GM18867 (cell line): Measurements from ENCODE around the gene DQX1.
A peak's percentile ranks its signal among the peaks of the same experiment; 100 is the strongest.
"Not testable (repeated sequence)": the region's sequence is repeated elsewhere in the genome, so short reads cannot be mapped to it uniquely, and the experiment has no call there.

Source experiments
- ATAC-seq: cut with Tn5 transposase; IDR thresholded peaks from one replicate; pipeline ENCODE4 v1.9.1; 2021; ENCODE audit warnings: mild to moderate bottlenecking, moderate library complexity; ENCODE audit not compliant: unreplicated experiment

DQX1 gene

DNA sequence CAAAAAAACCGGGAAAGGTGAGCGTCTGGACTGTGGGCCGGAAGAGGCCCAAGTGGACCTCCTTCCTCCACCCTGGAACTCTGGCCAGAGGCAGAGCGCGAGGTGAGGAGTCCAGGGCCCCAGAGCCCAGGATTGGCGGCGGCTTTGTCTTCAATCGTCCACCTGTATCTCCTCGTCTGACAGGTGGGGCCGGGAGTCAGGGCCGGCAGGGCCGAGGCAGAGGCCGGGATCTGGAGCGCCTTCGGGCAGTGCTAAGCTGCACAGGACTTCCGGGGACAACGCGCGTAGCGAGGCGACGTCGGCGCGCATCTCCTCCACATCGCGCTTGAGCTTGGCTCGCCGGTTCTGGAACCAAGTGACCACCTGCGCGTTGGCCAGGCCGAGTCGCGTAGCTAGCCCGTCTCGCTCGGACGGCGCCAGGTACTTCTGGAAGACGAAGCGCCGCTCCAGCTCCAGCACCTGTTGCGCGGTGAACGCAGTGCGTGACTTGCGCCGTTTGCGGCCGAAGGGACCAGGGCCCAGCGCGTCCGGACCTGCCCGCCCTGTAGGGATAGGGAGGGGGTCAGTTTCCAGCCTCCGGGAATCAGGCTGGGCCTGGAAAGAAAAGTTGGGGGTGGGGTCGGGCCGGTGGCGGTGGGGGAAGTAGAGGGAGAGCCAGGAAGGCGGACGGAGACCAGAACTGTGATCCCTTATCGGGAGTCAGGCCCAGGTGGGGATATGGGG lies 28.1 kb downstream of the DQX1 start:
- ATAC-seq, result no peak

- no peak for ATAC-seq
Observed at GRCh38 chr2:74496997-74497776, 28.8 kb downstream of the DQX1 start.

DNA sequence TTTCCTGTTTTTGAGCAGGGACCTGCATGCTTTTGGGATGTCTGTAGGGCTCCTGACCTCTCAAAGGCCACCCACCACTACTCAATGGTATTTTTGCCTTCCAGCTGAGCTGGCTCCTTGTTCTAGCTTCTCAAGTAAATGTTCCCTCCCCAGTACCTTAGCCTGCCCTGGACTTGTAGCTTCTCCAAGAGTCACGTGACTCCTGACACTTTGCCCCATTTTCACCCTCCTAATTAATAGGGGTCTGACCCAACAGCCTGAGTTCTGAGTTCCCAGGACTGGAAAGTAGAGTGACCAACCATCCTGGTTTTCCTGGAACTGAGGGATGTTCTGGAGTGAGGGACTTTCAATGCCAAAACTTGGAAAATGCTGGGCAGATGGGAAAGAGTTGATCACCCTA lies 30.6 kb downstream of the DQX1 start:
- ATAC-seq, result no peak

DNA sequence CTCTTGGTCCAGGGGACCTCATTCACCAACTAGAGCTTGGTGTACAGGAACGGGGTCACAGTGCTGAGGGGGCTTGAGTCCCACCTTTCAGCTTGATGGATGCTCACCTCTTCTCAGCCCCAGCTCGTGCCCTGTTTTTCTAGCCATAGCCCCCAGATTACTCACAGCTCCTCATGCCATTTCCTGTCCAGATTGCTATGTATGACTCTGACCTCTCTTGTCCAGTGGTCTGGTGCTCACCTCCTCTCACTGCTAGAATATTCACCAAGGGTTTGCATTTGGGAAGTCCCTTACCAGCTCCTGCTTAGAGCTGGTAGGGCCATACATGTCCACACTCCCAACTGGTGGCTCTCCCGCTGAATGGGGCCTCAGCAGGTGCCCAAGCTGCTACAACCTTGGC lies 32.5 kb downstream of the DQX1 start:
- ATAC-seq, result no peak

GRCh38 chr2:74491648-74492544 lies 34.1 kb downstream of the DQX1 start:
- no peak for ATAC-seq

- ATAC-seq, result no peak
Observed at GRCh38 chr2:74489906-74490305, 36.1 kb downstream of the DQX1 start.

DNA sequence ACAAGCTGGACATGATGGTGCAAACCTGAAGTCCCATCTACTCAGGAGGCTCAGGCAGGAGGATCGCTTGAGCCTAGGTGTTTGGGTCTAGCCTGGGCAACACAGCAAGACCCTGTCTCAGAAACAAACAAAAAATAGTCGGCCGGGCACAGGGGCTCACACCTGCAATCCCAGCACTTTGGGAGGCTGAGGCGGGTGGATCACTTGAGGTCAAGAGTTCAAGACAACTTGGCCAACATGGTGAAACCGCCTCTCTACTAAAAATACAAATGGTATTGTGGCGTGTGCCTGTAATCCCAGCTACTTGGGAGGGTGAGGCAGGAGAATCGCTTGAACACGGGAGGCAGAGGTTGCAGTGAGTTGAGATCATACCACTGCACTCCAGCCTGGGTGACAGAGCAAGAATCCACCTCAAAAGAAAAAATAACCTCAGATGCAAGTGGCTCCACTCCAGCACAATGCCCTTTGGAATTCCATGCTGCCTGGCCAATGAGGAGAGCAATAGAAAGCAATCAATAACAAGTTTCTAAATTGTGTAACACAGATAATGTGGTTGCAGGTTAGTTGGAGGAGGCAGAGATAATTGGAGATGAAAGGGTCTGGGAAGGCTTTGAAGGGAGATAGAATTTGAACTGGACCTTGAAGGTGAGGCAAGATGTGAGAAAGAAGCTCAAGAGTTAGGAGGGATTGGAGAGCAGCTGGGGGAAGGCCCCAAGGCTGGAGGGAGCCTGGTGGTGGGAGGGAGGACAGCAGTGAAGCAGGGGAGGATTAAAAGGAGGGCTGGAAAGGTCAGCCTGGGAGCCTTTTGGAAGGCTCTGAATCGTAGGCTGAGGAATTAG lies 37.2 kb downstream of the DQX1 start:
- ATAC-seq, result no peak

GRCh38 chr2:74486141-74486540 lies 39.9 kb downstream of the DQX1 start:
- ATAC-seq, result no peak

- not testable (repeated sequence) for ATAC-seq
Observed at GRCh38 chr2:74483675-74484164, 42.3 kb downstream of the DQX1 start.

DNA sequence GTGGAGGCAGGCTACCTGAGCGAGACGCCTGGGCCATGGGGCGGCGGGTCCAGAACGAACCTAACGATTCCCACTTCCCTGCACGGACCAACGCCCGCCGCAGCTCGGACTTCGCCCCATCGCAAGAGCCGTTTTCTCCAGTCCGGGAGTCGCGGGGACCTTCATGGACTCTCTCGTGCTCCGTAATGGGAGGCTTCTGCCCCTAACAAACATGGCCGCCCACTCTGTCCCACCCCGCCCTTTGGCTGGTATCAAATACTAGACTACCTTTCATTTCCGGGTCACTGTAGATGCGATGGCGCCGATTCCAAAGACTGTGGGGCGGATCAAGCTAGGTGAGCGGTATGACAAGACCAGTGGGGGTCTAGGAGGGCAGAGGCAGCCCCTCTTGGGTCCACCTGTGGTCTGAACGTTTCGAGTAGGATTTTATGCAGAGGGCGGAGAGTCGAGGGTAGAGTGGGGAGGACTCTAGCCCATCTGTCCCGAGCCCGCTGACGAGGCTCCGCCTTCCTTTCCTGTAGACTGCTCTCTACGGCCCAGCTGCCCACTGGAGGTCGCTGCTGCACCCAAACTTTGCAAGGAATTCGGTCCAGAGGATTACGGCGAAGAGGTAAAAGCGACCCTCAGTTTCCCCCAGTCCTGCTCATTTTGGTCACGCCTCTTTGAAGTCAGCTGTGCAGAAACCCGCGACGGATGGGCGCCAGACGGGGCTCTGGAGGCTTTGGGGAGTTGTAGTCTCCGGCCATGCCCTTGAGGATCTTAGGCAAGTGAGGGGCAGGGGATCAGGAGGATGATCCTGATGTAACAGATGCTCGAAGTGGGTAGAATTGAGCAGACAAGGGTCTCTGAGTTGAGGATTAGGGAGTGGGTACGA lies 43.0 kb downstream of the DQX1 start, which contains the start of the genes CCDC142 and TTC31:
TSS of gene CCDC142 (minus strand) at position 198 of the 874 bp plus-strand sequence. CDS start at position 37, 161 bp downstream.
TSS of gene TTC31 (plus strand) at position 281 of the 874 bp plus-strand sequence. CDS start at position 296, 15 bp downstream.
- peak; percentile 90 for ATAC-seq

GRCh38 chr2:74481961-74482800 lies 43.9 kb downstream of the DQX1 start:
- peak; percentile 44 for ATAC-seq

DNA sequence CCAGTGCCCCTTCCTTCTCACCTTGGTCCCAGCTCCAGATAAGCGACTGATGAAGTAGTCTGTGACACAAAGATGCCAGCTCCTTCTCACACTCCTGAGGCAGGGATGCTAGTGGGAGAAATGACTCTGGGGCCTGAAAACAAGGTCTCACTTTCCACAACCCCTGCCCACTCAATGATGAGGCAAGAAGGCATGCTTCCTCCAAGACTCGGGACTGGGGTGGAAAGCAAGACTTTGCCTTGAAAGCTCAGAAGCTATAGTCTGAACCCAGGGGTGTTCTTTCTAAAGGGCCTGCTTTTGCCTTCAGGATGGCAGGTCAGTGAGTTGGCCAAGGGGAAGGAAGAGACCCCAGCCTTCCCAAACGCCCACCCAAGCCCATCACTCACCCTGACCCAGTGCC lies 44.6 kb downstream of the DQX1 start:
- ATAC-seq, result no peak

DNA sequence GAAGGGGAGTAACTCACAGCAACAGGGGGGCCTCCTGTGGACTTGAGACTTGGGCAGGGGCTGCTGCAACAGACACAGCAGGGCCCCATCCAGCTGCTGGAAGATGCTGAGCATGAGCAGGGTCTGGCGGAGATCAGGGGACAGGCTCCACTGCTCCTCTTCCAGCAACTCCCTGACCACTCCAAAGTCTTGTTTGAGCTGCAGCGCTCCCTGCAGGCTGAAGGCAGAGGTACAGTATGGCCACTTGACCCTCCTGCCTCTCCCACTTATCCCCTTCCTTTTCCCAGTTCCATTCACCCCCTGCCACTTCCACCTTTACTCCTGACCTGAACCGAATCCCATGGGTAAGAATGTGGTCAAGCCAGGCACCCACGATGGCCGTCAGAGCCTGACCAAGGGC lies 51.1 kb downstream of the DQX1 start:
- no peak for ATAC-seq

- ATAC-seq, result no peak
Observed at GRCh38 chr2:74474481-74474880, 51.5 kb downstream of the DQX1 start.

DNA sequence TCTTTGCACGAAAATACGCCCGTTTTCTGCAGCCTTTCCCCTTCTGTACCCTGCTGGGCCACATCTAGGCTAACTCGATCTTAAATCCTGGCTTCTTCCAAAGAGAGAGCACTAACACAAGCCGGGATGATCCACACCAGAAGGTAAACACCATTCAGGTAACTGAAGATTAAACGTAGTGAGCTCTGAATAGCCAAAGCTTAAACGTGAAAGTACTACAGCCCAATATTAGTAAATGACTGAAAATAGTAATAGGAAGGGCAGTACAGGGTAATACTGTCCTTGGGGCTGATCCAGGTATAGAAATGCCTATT lies 53.1 kb downstream of the DQX1 start:
- ATAC-seq, result no peak

- peak; percentile 85 for ATAC-seq
Observed at GRCh38 chr2:74472086-74472944, 53.7 kb downstream of the DQX1 start, which contains the start of gene MRPL53. Gene MRPL53 (minus strand): TSS chr2:74472680. CDS start chr2:74472660, 20 bp downstream.

DNA sequence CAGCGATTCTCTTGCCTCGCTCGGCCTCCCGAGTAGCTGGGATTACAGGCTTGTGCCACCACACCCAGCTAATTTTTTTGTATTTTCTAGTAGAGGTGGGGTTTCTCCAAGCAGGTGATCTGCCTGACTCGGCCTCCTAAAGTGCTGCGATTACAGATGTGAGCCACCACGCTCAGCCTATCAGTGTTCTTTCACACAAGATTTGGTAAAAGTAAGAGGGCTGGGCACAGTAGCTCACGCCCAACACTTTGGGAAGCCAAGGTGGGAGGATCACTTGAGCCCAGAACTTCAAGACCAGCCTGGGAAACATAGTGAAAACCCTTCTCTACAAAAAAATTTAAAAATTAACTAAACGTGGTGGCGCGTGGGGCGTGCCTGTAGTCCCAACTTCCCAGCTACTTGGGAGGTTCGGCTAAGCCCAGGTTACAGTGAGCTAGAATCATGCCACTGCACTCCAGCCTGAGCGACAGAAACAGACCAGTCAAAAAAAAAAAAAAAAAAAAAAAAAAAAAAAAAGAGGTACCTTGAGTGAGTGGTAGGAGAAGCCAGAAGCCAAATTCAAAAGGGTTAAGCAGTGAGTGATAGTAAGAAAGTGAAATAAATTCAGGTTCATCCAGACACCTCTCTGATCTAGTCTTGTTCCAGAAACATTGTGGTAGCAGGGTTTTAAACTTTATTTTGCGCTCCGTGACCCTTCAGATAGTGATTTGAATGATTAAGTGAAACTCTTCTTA lies 54.5 kb downstream of the DQX1 start:
- no peak for ATAC-seq
